Coronary artery (tissue), 2 donors: ENCODE results near the gene USP17L10.
"Not testable (repeated sequence)": the region's sequence is repeated elsewhere in the genome, so short reads cannot be mapped to it uniquely, and the experiment has no call there.

ENCODE experiments used
- DNase-seq: peaks from one replicate; pipeline ENCODE4 v3.0.0-alpha.2; 2017; ENCODE audit warnings: low spot score
- H3K27ac ChIP-seq, 2 donors: fragments of 200-600 bp; sonication (generic); one replicate each; pipeline ENCODE4 v1.5.1; 2016 to 2019
- H3K4me3 ChIP-seq: fragments of 200-600 bp; sonication (generic); 2 replicates; pipeline ENCODE4 v1.5.1; 2016; ENCODE audit warnings: mild to moderate bottlenecking, moderate library complexity

The USP17L10 gene, protein sequence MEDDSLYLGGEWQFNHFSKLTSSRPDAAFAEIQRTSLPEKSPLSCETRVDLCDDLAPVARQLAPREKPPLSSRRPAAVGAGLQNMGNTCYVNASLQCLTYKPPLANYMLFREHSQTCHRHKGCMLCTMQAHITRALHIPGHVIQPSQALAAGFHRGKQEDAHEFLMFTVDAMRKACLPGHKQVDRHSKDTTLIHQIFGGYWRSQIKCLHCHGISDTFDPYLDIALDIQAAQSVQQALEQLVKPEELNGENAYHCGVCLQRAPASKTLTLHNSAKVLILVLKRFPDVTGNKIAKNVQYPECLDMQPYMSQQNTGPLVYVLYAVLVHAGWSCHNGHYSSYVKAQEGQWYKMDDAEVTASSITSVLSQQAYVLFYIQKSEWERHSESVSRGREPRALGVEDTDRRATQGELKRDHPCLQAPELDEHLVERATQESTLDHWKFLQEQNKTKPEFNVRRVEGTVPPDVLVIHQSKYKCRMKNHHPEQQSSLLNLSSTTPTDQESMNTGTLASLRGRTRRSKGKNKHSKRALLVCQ

DNA sequence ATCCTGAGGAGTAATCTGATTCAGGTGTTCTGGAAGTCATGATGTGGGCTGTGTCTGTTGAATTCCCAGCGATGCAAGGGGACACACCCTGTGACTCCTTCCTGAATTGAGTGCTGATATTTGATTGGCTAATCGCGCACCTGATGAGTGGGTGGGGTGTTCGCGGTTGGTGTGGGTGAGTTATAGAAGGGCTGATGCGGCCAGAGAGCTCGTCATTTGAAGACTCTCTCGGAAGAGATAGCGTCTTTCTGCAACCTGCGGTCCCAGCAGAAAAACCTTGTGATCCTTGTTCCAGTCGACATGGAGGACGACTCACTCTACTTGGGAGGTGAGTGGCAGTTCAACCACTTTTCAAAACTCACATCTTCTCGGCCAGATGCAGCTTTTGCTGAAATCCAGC, at the start of gene USP17L10:
Gene USP17L10 (plus strand): TSS at position 301 of the 400 bp plus-strand sequence. CDS start 0 bp downstream, at position 301.
- H3K4me3 ChIP-seq, DNase-seq, H3K27ac ChIP-seq: not testable (repeated sequence)

- not testable (repeated sequence) for H3K4me3 ChIP-seq, DNase-seq, H3K27ac ChIP-seq
Measured at GRCh38 chr4:9165990-9166389, 44.5 kb upstream of the USP17L10 start.

- not testable (repeated sequence) for DNase-seq, H3K4me3 ChIP-seq, H3K27ac ChIP-seq
Measured at GRCh38 chr4:9169791-9170459, 40.5 kb upstream of the USP17L10 start, which contains the start of gene FAM90A26. Gene FAM90A26 (plus strand): TSS chr4:9170409. CDS start chr4:9173173, 2,764 bp downstream.

- H3K4me3 ChIP-seq, H3K27ac ChIP-seq, DNase-seq: not testable (repeated sequence)
Measured at GRCh38 chr4:9214701-9215100, 4.2 kb downstream of the USP17L10 start.

DNA sequence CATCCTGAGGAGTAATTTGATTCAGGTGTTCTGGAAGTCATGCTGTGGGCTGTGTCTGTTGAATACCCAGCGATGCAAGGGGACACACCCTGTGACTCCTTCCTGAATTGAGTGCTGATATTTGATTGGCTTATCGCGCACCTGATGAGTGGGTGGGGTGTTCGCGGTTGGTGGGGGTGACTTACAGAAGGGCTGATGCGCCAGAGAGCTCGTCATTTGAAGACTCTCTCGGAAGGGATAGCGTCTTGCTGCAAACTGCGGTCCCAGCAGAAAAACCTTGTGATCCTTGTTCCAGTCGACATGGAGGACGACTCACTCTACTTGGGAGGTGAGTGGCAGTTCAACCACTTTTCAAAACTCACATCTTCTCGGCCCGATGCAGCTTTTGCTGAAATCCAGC, 4.6 kb downstream of the USP17L10 start, which contains the start of gene USP17L11:
Gene USP17L11 (plus strand): TSS at position 301 of the 400 bp plus-strand sequence. CDS start 0 bp downstream, at position 301.
- DNase-seq, H3K4me3 ChIP-seq, H3K27ac ChIP-seq: not testable (repeated sequence)

DNA sequence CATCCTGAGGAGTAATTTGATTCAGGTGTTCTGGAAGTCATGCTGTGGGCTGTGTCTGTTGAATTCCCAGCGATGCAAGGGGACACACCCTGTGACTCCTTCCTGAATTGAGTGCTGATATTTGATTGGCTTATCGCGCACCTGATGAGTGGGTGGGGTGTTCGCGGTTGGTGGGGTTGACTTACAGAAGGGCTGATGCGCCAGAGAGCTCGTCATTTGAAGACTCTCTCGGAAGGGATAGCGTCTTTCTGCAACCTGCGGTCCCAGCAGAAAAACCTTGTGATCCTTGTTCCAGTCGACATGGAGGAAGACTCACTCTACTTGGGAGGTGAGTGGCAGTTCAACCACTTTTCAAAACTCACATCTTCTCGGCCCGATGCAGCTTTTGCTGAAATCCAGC, 9.4 kb downstream of the USP17L10 start, which contains the start of gene USP17L12:
Gene USP17L12 (plus strand): TSS at position 301 of the 400 bp plus-strand sequence. CDS start 0 bp downstream, at position 301.
- not testable (repeated sequence) for DNase-seq, H3K4me3 ChIP-seq, H3K27ac ChIP-seq

DNA sequence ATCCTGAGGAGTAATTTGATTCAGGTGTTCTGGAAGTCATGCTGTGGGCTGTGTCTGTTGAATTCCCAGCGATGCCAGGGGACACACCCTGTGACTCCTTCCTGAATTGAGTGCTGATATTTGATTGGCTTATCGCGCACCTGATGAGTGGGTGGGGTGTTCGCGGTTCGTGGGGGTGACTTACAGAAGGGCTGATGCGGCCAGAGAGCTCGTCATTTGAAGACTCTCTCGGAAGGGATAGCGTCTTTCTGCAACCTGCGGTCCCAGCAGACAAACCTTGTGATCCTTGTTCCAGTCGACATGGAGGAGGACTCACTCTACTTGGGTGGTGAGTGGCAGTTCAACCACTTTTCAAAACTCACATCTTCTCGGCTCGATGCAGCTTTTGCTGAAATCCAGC, 14.1 kb downstream of the USP17L10 start, which contains the start of gene USP17L13:
Gene USP17L13 (plus strand): TSS at position 301 of the 400 bp plus-strand sequence. CDS start 0 bp downstream, at position 301.
- H3K27ac ChIP-seq, H3K4me3 ChIP-seq, DNase-seq: not testable (repeated sequence)

DNA sequence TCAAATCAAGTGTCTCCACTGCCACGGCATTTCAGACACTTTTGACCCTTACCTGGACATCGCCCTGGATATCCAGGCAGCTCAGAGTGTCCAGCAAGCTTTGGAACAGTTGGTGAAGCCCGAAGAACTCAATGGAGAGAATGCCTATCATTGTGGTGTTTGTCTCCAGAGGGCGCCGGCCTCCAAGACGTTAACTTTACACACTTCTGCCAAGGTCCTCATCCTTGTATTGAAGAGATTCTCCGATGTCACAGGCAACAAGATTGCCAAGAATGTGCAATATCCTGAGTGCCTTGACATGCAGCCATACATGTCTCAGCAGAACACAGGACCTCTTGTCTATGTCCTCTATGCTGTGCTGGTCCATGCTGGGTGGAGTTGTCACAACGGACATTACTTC, 19.8 kb downstream of the USP17L10 start:
- DNase-seq, H3K27ac ChIP-seq, H3K4me3 ChIP-seq: not testable (repeated sequence)

DNA sequence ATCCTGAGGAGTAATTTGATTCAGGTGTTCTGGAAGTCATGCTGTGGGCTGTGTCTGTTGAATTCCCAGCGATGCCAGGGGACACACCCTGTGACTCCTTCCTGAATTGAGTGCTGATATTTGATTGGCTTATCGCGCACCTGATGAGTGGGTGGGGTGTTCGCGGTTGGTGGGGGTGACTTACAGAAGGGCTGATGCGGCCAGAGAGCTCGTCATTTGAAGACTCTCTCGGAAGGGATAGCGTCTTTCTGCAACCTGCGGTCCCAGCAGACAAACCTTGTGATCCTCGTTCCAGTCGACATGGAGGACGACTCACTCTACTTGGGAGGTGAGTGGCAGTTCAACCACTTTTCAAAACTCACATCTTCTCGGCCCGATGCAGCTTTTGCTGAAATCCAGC, 23.6 kb downstream of the USP17L10 start, which contains the start of gene USP17L15:
Gene USP17L15 (plus strand): TSS at position 301 of the 400 bp plus-strand sequence. CDS start 0 bp downstream, at position 301.
- H3K4me3 ChIP-seq, H3K27ac ChIP-seq, DNase-seq: not testable (repeated sequence)

DNA sequence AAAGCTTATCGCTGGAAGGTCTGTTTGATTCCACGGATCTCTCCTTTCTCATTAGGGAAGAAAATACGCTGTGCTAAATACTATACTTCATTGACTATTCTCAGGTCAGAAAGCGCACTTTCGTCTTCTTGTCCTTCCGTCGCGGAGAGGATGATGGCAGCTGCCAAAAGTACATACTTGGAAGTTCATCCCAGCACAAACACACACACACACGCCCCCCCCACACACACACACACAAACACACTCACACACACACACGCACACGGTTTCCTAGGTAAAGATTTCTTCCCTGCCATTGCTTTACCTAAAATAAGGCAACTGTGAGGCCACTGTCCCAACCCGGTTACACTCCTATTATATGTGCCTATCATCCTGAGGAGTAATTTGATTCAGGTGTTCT, 28.0 kb downstream of the USP17L10 start:
- DNase-seq = peak; percentile 40
- H3K27ac ChIP-seq, H3K4me3 ChIP-seq: not testable (repeated sequence)

DNA sequence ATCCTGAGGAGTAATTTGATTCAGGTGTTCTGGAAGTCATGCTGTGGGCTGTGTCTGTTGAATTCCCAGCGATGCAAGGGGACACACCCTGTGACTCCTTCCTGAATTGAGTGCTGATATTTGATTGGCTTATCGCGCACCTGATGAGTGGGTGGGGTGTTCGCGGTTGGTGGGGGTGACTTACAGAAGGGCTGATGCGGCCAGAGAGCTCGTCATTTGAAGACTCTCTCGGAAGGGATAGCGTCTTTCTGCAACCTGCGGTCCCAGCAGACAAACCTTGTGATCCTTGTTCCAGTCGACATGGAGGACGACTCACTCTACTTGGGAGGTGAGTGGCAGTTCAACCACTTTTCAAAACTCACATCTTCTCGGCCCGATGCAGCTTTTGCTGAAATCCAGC, 33.1 kb downstream of the USP17L10 start, which contains the start of gene USP17L17:
Gene USP17L17 (plus strand): TSS at position 301 of the 400 bp plus-strand sequence. CDS start 0 bp downstream, at position 301.
- not testable (repeated sequence) for H3K27ac ChIP-seq, DNase-seq, H3K4me3 ChIP-seq

DNA sequence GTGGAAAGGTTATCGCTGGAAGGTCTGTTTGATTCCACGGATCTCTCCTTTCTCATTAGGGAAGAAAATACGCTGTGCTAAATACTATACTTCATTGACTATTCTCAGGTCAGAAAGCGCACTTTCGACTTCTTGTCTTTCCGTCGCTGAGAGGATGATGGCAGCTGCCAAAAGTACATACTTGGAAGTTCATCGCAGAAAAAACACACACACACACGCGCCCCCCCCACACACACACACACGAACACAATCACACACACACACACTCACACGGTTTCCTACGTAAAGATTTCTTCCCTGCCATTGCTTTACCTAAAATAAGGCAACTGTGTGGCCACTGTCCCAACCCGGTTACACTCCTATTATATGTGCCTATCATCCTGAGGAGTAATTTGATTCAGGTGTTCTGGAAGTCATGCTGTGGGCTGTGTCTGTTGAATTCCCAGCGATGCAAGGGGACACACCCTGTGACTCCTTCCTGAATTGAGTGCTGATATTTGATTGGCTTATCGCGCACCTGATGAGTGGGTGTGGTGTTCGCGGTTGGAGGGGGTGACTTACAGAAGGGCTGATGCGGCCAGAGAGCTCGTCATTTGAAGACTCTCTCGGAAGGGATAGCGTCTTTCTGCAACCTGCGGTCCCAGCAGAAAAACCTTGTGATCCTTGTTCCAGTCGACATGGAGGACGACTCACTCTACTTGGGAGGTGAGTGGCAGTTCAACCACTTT, 37.7 kb downstream of the USP17L10 start, which contains the start of gene USP17L18:
Gene USP17L18 (plus strand): TSS at position 678 of the 728 bp plus-strand sequence. CDS start 0 bp downstream, at position 678.
- not testable (repeated sequence) for H3K4me3 ChIP-seq, H3K27ac ChIP-seq
- peak; percentile 41 for DNase-seq

DNA sequence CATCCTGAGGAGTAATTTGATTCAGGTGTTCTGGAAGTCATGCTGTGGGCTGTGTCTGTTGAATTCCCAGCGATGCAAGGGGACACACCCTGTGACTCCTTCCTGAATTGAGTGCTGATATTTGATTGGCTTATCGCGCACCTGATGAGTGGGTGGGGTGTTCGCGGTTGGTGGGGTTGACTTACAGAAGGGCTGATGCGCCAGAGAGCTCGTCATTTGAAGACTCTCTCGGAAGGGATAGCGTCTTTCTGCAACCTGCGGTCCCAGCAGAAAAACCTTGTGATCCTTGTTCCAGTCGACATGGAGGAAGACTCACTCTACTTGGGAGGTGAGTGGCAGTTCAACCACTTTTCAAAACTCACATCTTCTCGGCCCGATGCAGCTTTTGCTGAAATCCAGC, 42.6 kb downstream of the USP17L10 start, which contains the start of gene USP17L19:
Gene USP17L19 (plus strand): TSS at position 301 of the 400 bp plus-strand sequence. CDS start 0 bp downstream, at position 301.
- H3K27ac ChIP-seq, H3K4me3 ChIP-seq, DNase-seq: not testable (repeated sequence)

GRCh38 chr4:9257824-9258223, 47.4 kb downstream of the USP17L10 start, which contains the start of gene USP17L20:
Gene USP17L20 (plus strand): TSS chr4:9258124. CDS start chr4:9258124, 0 bp downstream.
- H3K4me3 ChIP-seq, H3K27ac ChIP-seq, DNase-seq: not testable (repeated sequence)
